DOHH2 (cell line): ENCODE results near the gene MAP3K5.

Experiments
- H3F3A ChIP-seq: fragments of 200-600 bp; sonication (generic), shearing (Covaris generic); 2 replicates; pipeline ENCODE4 v1.6.0; 2016; ENCODE audit warnings: antibody characterized with exemption, mild to moderate bottlenecking; ENCODE audit not compliant: control insufficient read depth, insufficient read depth
- H3K27ac ChIP-seq: fragments of 200-600 bp; sonication (generic); 2 replicates; pipeline ENCODE4 v1.5.1; 2014; ENCODE audit warnings: low read depth, mild to moderate bottlenecking, low read length, moderate library complexity
- H3K27me3 ChIP-seq: fragments of 200-600 bp; sonication (generic); 2 replicates; pipeline ENCODE4 v1.6.1; 2014; ENCODE audit warnings: mild to moderate bottlenecking, low read length, mixed read lengths; ENCODE audit not compliant: control insufficient read depth
- H3K36me3 ChIP-seq: fragments of 200-600 bp; sonication (generic); 2 replicates; pipeline ENCODE4 v1.6.1; 2014; ENCODE audit warnings: mild to moderate bottlenecking, low read length, moderate library complexity, mixed read lengths; ENCODE audit not compliant: control insufficient read depth
- H3K4me1 ChIP-seq: fragments of 200-600 bp; sonication (generic); 2 replicates; pipeline ENCODE4 v1.6.1; 2014; ENCODE audit warnings: mild to moderate bottlenecking, low read length, mixed read lengths; ENCODE audit not compliant: control insufficient read depth
- H3K4me2 ChIP-seq: fragments of 200-600 bp; sonication (generic); 2 replicates; pipeline ENCODE4 v1.6.0; 2014; ENCODE audit warnings: mild to moderate bottlenecking, low read length, moderate library complexity
- H3K4me3 ChIP-seq: fragments of 200-600 bp; sonication (generic); 2 replicates; pipeline ENCODE4 v1.5.1; 2014; ENCODE audit warnings: mild to moderate bottlenecking, low read length, mixed read lengths
- H3K79me2 ChIP-seq: fragments of 200-600 bp; sonication (generic); 2 replicates; pipeline ENCODE4 v1.6.1; 2014; ENCODE audit warnings: mild to moderate bottlenecking, low read length, mixed read lengths; ENCODE audit not compliant: control insufficient read depth
- H3K9me2 ChIP-seq: fragments of 200-600 bp; sonication (generic); replicated peaks from 2 replicates; pipeline ENCODE4 v1.6.1; 2014; ENCODE audit warnings: mild to moderate bottlenecking, low read length, mixed read lengths; ENCODE audit not compliant: control insufficient read depth
- H3K9me3 ChIP-seq: fragments of 200-600 bp; sonication (generic); 2 replicates; pipeline ENCODE4 v1.6.1; 2014; ENCODE audit warnings: antibody characterized with exemption, low read length, mixed read lengths; ENCODE audit not compliant: control insufficient read depth, insufficient read depth
- H4K20me1 ChIP-seq: fragments of 200-600 bp; sonication (generic); 2 replicates; pipeline ENCODE4 v1.6.0; 2014; ENCODE audit warnings: low read depth, mild to moderate bottlenecking, antibody characterized with exemption, low read length, moderate library complexity; ENCODE audit not compliant: control insufficient read depth, insufficient read depth
- CTCF ChIP-seq: fragments of 200-600 bp; sonication (generic); IDR thresholded peaks from one replicate; pipeline ENCODE4 v1.5.1; 2014; ENCODE audit warnings: antibody characterized with exemption, mild to moderate bottlenecking, low read depth, low read length; ENCODE audit not compliant: poor library complexity, severe bottlenecking
- EZH2phosphoT487 ChIP-seq: fragments of 200-600 bp; sonication (generic); IDR thresholded peaks from 2 replicates; pipeline ENCODE4 v1.6.1; 2017; ENCODE audit warnings: borderline replicate concordance, mild to moderate bottlenecking, antibody characterized with exemption, low read length, moderate library complexity, mixed read lengths

MAP3K5 gene

GRCh38 chr6:136736281-136736960, 55.9 kb downstream of the MAP3K5 start:
- TF ChIP-seq EZH2phosphoT487, result no peak
- Histone ChIP-seq H3K27me3 (no peaks in the 10 kb centered on the region), H4K20me1 (no peaks in the 10 kb centered on the region), H3K4me1 (no peaks in the 10 kb centered on the region), H3F3A (no peaks in the 10 kb centered on the region), H3K79me2 (no peaks in the 10 kb centered on the region), H3K27ac (no peak overlapping the region), H3K9me3 (no peaks in the 10 kb centered on the region), H3K9me2 (no peaks in the 10 kb centered on the region), H3K4me3 (no peak overlapping the region), H3K4me2 (no peak overlapping the region), H3K36me3 (no peaks in the 10 kb centered on the region)

- no peak overlapping the region for H3K27ac ChIP-seq
- no peak overlapping the region for H3K4me3 ChIP-seq
- no peaks in the 10 kb centered on the region for H3K79me2 ChIP-seq
- H3K9me2 ChIP-seq, result no peaks in the 10 kb centered on the region
- no peaks in the 10 kb centered on the region for H3K36me3 ChIP-seq
- H3K4me2 ChIP-seq, result no peak overlapping the region
- H3K9me3 ChIP-seq, result no peaks in the 10 kb centered on the region
- H3F3A ChIP-seq, result no peaks in the 10 kb centered on the region
- no peaks in the 10 kb centered on the region for H3K27me3 ChIP-seq
- TF ChIP-seq EZH2phosphoT487 (no peak), CTCF (no peak)
- H4K20me1 ChIP-seq, result no peaks in the 10 kb centered on the region
- no peaks in the 10 kb centered on the region for H3K4me1 ChIP-seq
These were observed 57.3 kb downstream of the MAP3K5 start for GRCh38 chr6:136734977-136735376.

GRCh38 chr6:136732889-136733288, 59.4 kb downstream of the MAP3K5 start:
- H3K9me3 ChIP-seq, result no peaks in the 10 kb centered on the region
- H3K79me2 ChIP-seq, result no peaks in the 10 kb centered on the region
- H3K4me3 ChIP-seq, result no peak overlapping the region
- H3K4me2 ChIP-seq, result no peak overlapping the region
- no peaks in the 10 kb centered on the region for H3K27me3 ChIP-seq
- H4K20me1 ChIP-seq, result no peaks in the 10 kb centered on the region
- H3F3A ChIP-seq, result no peaks in the 10 kb centered on the region
- H3K36me3 ChIP-seq, result no peaks in the 10 kb centered on the region
- no peak for TF ChIP-seq EZH2phosphoT487
- no peak for TF ChIP-seq CTCF
- H3K4me1 ChIP-seq, result no peaks in the 10 kb centered on the region
- no peak overlapping the region for H3K27ac ChIP-seq
- no peaks in the 10 kb centered on the region; the same call in 1 of the 2 replicates for H3K9me2 ChIP-seq

- no peaks in the 10 kb centered on the region for H3K79me2 ChIP-seq
- TF ChIP-seq CTCF, result no peak
- no peak for TF ChIP-seq EZH2phosphoT487
- no peak overlapping the region for H3K27ac ChIP-seq
- H3K4me2 ChIP-seq, result no peak overlapping the region
- H3K4me3 ChIP-seq, result no peak overlapping the region
- H3K9me3 ChIP-seq, result no peaks in the 10 kb centered on the region
- no peaks in the 10 kb centered on the region; the same call in 1 of the 2 replicates for H3K9me2 ChIP-seq
- no peaks in the 10 kb centered on the region for H3K27me3 ChIP-seq
- no peaks in the 10 kb centered on the region for H4K20me1 ChIP-seq
- no peaks in the 10 kb centered on the region for H3K4me1 ChIP-seq
- H3K36me3 ChIP-seq, result no peaks in the 10 kb centered on the region
- no peaks in the 10 kb centered on the region for H3F3A ChIP-seq
These were observed 62.4 kb downstream of the MAP3K5 start for GRCh38 chr6:136729832-136730231.
